Smooth muscle cell (in vitro differentiated cells): Measurements from ENCODE around the gene KIAA1328. TPM values are rescaled to one million over a fixed set of nuclear protein-coding genes. Genes with fewer than 3 reads are reported as not detected.

Source experiments
- DNase-seq: peaks from one replicate; lab custom pipeline; 2025; ENCODE audit not compliant: unreplicated experiment; lab: John Stamatoyannopoulos, UW
- H2AFZ ChIP-seq: fragments of 200-600 bp; sonication (generic); 2 replicates; pipeline ENCODE4 v1.6.0; 2016; ENCODE audit warnings: antibody characterized with exemption, low read depth, mild to moderate bottlenecking
- H3F3A ChIP-seq: fragments of 200-600 bp; sonication (generic); 2 replicates; pipeline ENCODE4 v1.6.0; 2017; ENCODE audit warnings: antibody characterized with exemption, low read depth
- H3K27ac ChIP-seq: fragments of 200-600 bp; sonication (generic); 2 replicates; pipeline ENCODE4 v1.5.1; 2016; ENCODE audit warnings: low read depth, mild to moderate bottlenecking
- H3K27me3 ChIP-seq: fragments of 200-600 bp; sonication (generic); 2 replicates; pipeline ENCODE4 v1.6.1; 2016; ENCODE audit warnings: low read depth, mild to moderate bottlenecking
- H3K36me3 ChIP-seq: fragments of 200-600 bp; sonication (generic); 2 replicates; pipeline ENCODE4 v1.5.1; 2016; ENCODE audit warnings: low read depth
- H3K4me1 ChIP-seq: fragments of 200-600 bp; sonication (generic); 2 replicates; pipeline ENCODE4 v1.5.1; 2016; ENCODE audit warnings: low read depth
- H3K4me2 ChIP-seq: fragments of 200-600 bp; sonication (generic); 2 replicates; pipeline ENCODE4 v1.6.0; 2016; ENCODE audit warnings: mild to moderate bottlenecking
- H3K4me3 ChIP-seq: fragments of 200-600 bp; sonication (generic); 2 replicates; pipeline ENCODE4 v1.5.1; 2016; ENCODE audit warnings: mild to moderate bottlenecking
- H3K79me2 ChIP-seq: fragments of 200-600 bp; sonication (generic); 2 replicates; pipeline ENCODE4 v1.6.0; 2016; ENCODE audit warnings: low read depth, mild to moderate bottlenecking
- H3K9ac ChIP-seq: fragments of 200-600 bp; sonication (generic); 2 replicates; pipeline ENCODE4 v1.6.0; 2016; ENCODE audit warnings: low read depth
- H3K9me3 ChIP-seq: fragments of 200-600 bp; sonication (generic); replicated peaks from 2 replicates; pipeline ENCODE4 v1.5.1; 2016; ENCODE audit warnings: low read depth
- H4K20me1 ChIP-seq: fragments of 200-600 bp; sonication (generic); 2 replicates; pipeline ENCODE4 v1.6.0; 2016; ENCODE audit warnings: low read depth
- WGBS: methylation state at CpG from one replicate; pipeline ENCODE4 v1.1.7; 2016; ENCODE audit warnings: low lambda C conversion rate; 5-methylcytosine and 5-hydroxymethylcytosine counted together
- polyA plus RNA-seq: library from polyadenylated mRNA; unstranded; fragments of >200 nt; fragmentation: Nextera tagmentation; extraction: Ambion mirVana; gene quantifications from 2 replicates; pipeline ENCODE4 v1.2.1, GENCODE V29; 2016
- total RNA-seq: library from RNA; depleted of rRNA; stranded (reverse); fragments of >200 nt; gene quantifications from 2 replicates; pipeline ENCODE4 v1.2.3, GENCODE V29; 2014
- TF ChIP-seq, protein P1 (sequence below): fragments of 200-600 bp; sonication (generic); IDR thresholded peaks from 2 replicates; pipeline ENCODE4 v1.5.1; 2017; ENCODE audit warnings: borderline replicate concordance, mild to moderate bottlenecking, antibody characterized with exemption; ENCODE audit not compliant: insufficient read depth, poor library complexity, severe bottlenecking

Gene KIAA1328
- total and polyA plus RNA-seq, 2 experiments from 2014 or later = 2.2 to 11.7 TPM

- no peak overlapping the region for H3K27ac ChIP-seq
- H3F3A ChIP-seq = no peaks in the 10 kb centered on the region
- 99% methylated on average over 3 of the region's 3 CpGs for WGBS
- peaks cover 3% of the 10 kb centered on the region for H3K36me3 ChIP-seq
- no peaks in the 10 kb centered on the region for H4K20me1 ChIP-seq
- no peaks in the 10 kb centered on the region for H3K79me2 ChIP-seq
- H3K4me2 ChIP-seq = no peak overlapping the region
- no peak overlapping the region for H3K9ac ChIP-seq
- no peak for DNase-seq
- TF ChIP-seq, protein P1, sequence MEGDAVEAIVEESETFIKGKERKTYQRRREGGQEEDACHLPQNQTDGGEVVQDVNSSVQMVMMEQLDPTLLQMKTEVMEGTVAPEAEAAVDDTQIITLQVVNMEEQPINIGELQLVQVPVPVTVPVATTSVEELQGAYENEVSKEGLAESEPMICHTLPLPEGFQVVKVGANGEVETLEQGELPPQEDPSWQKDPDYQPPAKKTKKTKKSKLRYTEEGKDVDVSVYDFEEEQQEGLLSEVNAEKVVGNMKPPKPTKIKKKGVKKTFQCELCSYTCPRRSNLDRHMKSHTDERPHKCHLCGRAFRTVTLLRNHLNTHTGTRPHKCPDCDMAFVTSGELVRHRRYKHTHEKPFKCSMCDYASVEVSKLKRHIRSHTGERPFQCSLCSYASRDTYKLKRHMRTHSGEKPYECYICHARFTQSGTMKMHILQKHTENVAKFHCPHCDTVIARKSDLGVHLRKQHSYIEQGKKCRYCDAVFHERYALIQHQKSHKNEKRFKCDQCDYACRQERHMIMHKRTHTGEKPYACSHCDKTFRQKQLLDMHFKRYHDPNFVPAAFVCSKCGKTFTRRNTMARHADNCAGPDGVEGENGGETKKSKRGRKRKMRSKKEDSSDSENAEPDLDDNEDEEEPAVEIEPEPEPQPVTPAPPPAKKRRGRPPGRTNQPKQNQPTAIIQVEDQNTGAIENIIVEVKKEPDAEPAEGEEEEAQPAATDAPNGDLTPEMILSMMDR = no peak
- H3K4me3 ChIP-seq = no peak overlapping the region
- no peaks in the 10 kb centered on the region for H3K27me3 ChIP-seq
- no peak overlapping the region for H2AFZ ChIP-seq
- no peaks in the 10 kb centered on the region for H3K4me1 ChIP-seq
- H3K9me3 ChIP-seq = no peaks in the 10 kb centered on the region
Observed at GRCh38 chr18:36818652-36819051, 10.3 kb upstream of the KIAA1328 start.

- Histone ChIP-seq H2AFZ (no peak overlapping the region), H3F3A (no peaks in the 10 kb centered on the region), H3K79me2 (no peaks in the 10 kb centered on the region), H3K9ac (no peak overlapping the region), H4K20me1 (no peaks in the 10 kb centered on the region), H3K27me3 (no peaks in the 10 kb centered on the region), H3K4me1 (no peaks in the 10 kb centered on the region), H3K4me2 (no peak overlapping the region), H3K27ac (no peak overlapping the region), H3K9me3 (no peaks in the 10 kb centered on the region), H3K4me3 (no peak overlapping the region), H3K36me3 (peaks cover 3% of the 10 kb centered on the region)
- TF ChIP-seq, protein P1 = no peak
- DNase-seq = no peak
Observed at GRCh38 chr18:36819621-36820020, 9.3 kb upstream of the KIAA1328 start.

DNA sequence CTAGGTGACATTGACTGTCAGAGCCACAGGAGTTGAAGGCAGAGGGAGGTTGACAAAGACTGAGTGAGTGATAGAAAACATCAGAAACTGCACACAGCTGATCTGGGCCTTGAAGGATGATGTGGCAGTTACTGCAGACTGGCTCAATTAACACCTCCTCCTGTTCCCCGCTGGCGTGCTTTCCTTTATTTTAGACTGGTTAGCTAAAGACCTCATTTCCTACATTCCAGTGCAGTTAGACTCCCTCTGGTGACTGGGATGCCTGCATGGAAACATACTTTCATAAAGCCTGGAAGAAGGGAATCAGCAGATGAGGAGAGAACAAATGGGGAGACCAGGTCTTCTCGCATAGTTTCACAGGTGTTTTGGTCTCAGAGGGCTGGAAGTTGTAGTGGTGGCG lies 7.2 kb upstream of the KIAA1328 start:
- 74% methylated on average over 4 of the region's 4 CpGs for WGBS
- DNase-seq = no peak

DNA sequence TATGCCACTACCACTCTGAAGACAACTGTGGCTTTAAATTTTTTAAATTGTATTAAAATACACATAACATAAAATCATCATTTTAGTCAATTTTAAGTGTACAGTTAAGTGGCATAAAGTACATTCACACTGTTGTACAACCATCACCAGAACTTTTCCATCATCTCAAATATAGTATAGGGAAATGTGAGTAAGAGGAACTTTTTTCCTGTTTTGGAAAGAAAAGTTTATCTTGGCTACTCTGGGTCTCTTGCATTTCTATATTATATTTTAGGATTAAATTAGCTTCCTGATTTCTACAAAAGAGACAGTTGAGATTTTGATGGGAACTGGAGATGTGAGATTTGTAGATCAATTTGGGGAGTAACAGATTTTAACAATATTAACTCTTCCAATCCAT lies 3.4 kb upstream of the KIAA1328 start:
- Histone ChIP-seq H3K4me2 (no peak overlapping the region), H3K9me3 (no peaks in the 10 kb centered on the region), H2AFZ (no peak overlapping the region), H3K4me3 (no peak overlapping the region), H3K79me2 (peaks cover 9% of the 10 kb centered on the region), H3K4me1 (peaks cover 3% of the 10 kb centered on the region), H3K9ac (no peak overlapping the region), H3K27ac (no peak overlapping the region), H4K20me1 (no peaks in the 10 kb centered on the region), H3K36me3 (no peaks in the 10 kb centered on the region), H3F3A (no peaks in the 10 kb centered on the region), H3K27me3 (no peaks in the 10 kb centered on the region)
- DNase-seq = no peak
- TF ChIP-seq, protein P1 = no peak

More for the DNA sequence above, 7.2 kb upstream of the KIAA1328 start:
- H3F3A ChIP-seq = no peaks in the 10 kb centered on the region
- H2AFZ ChIP-seq = no peak overlapping the region
- H3K4me2 ChIP-seq = no peak overlapping the region
- no peaks in the 10 kb centered on the region for H4K20me1 ChIP-seq
- TF ChIP-seq, protein P1 = no peak
- H3K4me3 ChIP-seq = no peak overlapping the region
- H3K9ac ChIP-seq = no peak overlapping the region
- no peak overlapping the region for H3K27ac ChIP-seq
- peaks cover 3% of the 10 kb centered on the region for H3K36me3 ChIP-seq
- H3K4me1 ChIP-seq = no peaks in the 10 kb centered on the region
- no peaks in the 10 kb centered on the region for H3K27me3 ChIP-seq
- no peaks in the 10 kb centered on the region for H3K79me2 ChIP-seq
- no peaks in the 10 kb centered on the region for H3K9me3 ChIP-seq
